ENCODE results near the gene MAPK9.
"Not testable (repeated sequence)": the region's sequence is repeated elsewhere in the genome, so short reads cannot be mapped to it uniquely, and the experiment has no call there.

MAPK9 gene

DNA sequence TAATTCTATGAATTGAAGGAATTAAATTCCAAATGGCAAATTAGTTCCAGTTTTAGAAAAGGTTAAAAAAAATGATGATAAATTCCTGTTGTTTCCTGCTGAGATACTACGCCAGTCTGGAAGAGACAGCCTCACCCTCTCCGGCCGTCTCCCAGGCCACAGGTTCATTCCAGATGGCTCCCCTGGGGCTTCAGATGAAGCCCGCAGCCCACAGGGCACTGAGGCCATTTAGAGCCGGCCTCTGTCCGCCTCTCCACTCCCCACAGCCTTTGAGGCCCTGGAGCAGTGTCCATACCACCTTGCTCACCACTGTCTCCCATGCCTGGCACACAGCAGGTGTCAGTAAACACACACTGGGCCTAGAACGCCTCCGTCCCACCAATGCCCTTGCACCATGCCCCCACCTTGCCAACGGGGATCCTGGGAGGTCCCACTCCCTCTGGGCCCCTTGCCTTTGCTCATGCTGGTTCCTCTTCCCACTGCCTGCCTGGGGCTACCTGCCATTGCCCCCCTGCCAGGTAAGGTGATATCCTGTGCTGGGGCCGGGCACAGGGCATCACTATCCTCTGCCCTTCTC is 35.2 kb upstream of the MAPK9 start:
- no peak for DNase-seq (ENCODE audit: low read depth)

GRCh38 chr5:180324601-180324950 is 32.7 kb upstream of the MAPK9 start:
- DNase-seq (ENCODE audit: low read depth) = no peak

- no peak for DNase-seq (ENCODE audit: low read depth)
Measured at GRCh38 chr5:180323941-180324600, 32.2 kb upstream of the MAPK9 start.

- DNase-seq (ENCODE audit: low read depth) = no peak
Measured at GRCh38 chr5:180323160-180323559, 31.3 kb upstream of the MAPK9 start.

- DNase-seq (ENCODE audit: low read depth) = no peak
Measured at GRCh38 chr5:180318456-180319089, 26.7 kb upstream of the MAPK9 start.

- no peak for DNase-seq (ENCODE audit: low read depth)
Measured at GRCh38 chr5:180316586-180316985, 24.7 kb upstream of the MAPK9 start.

GRCh38 chr5:180315762-180316212 is 23.9 kb upstream of the MAPK9 start:
- DNase-seq (ENCODE audit: low read depth) = no peak

- no peak for DNase-seq (ENCODE audit: low read depth)
Measured at GRCh38 chr5:180313677-180314505, 22.0 kb upstream of the MAPK9 start.

DNA sequence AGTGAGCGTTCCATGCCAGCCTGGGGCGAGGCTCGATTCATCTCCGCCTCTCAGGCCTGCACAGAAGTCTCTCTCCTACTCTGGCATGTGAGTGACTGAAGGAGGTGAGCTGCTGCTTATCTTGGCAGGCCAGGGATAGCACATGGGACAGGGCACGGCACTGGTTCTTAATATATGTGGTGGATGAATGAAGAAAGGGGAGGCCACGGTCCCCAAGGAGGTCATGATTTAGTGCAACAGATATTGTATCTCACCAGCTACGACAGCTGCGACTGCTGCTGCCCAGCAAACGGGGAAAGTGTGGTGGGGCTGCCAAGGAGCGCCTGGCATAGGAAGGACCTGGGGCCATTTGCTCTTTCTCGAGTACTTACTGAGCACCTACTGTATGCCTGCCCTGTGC is 19.3 kb upstream of the MAPK9 start:
- DNase-seq (ENCODE audit: low read depth) = no peak

DNA sequence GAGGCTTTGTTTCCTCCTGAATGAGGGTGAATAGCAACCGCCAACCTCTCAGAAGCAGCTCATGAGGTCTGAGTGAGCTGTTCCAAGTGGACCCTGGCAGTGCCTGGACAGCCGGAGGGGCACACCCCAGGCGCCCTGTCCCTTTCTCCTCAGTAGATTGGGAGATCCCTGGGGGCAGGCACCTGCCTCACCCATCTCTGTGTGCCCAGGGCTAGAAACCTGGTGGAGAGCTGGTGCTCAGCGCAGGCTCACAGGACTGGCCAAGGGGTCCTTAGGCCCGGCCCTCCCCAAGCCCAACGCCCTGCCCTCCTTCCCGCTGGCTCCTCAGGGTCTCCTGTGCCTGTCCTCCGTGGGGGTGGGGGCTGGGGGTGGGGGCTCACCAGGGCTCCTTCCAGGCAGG is 14.9 kb upstream of the MAPK9 start:
- DNase-seq (ENCODE audit: low read depth) = no peak

- DNase-seq (ENCODE audit: low read depth) = no peak
Measured at GRCh38 chr5:180305481-180305880, 13.6 kb upstream of the MAPK9 start.

GRCh38 chr5:180304431-180305375 is 12.8 kb upstream of the MAPK9 start:
- no peak for DNase-seq (ENCODE audit: low read depth)

- DNase-seq (ENCODE audit: low read depth) = no peak
Measured at GRCh38 chr5:180304016-180304292, 12.1 kb upstream of the MAPK9 start.

GRCh38 chr5:180303226-180304015 is 11.5 kb upstream of the MAPK9 start:
- no peak for DNase-seq (ENCODE audit: low read depth)

DNA sequence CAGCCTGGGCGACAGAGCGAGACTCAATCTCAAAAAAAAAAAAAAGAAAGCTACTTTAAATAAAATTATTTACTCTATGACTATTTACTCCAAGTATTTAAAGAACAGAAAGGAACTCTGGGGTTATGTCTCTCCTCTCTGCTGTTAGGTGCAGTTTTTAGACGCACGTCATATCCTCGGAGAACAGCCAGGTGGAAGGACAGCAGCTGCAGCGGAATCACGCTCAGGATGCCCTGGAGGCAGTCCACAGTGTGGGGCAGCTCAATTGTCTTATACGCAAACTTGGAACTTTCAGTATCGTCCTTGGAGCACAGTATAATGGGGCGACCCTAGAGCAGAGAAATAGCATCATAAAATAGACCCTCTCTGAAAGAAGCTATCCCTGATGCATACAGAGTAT is 10.4 kb upstream of the MAPK9 start:
- DNase-seq (ENCODE audit: low read depth) = no peak

DNA sequence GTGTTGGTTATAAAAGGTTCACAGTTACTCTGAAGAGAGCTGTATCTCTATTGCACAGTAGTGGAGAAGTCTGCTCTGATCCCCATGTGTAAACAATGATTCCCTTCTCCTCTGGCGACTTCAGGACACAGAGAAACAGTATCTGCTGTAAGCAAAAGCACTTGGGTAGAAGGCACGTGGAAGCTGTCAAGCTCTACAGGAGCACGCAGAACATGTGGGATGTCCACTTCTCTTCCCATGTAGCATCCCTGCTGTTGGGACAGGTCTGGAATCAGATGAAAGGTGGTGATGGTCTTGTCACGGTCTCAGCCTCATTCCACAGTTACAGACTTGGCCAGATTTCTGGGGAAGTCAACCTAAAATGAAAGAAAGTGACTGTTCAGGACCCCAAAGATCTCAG is 9.4 kb upstream of the MAPK9 start:
- no peak for DNase-seq (ENCODE audit: low read depth)

DNA sequence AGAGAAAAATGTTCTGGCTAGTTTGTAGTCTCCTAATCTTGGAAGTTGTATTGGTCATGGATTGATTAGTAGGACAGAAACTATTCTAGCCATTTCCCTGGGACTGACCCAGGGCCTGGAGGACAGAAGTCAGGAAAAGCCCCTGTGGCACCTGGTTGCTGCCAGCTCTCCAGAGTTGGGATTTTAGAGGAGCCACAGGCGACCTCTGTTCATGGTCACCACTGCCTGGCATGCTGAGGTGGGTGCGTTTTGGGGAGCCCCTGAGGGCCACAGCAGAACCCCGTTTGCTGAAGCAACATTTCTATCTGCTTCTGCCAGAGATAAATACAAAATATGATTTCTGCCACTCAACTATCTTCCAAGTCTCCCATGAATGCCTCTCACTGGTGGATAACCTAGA is 7.6 kb upstream of the MAPK9 start:
- DNase-seq (ENCODE audit: low read depth) = no peak

- not testable (repeated sequence) for DNase-seq (ENCODE audit: low read depth)
Measured at GRCh38 chr5:180299014-180299413, 7.1 kb upstream of the MAPK9 start.

DNA sequence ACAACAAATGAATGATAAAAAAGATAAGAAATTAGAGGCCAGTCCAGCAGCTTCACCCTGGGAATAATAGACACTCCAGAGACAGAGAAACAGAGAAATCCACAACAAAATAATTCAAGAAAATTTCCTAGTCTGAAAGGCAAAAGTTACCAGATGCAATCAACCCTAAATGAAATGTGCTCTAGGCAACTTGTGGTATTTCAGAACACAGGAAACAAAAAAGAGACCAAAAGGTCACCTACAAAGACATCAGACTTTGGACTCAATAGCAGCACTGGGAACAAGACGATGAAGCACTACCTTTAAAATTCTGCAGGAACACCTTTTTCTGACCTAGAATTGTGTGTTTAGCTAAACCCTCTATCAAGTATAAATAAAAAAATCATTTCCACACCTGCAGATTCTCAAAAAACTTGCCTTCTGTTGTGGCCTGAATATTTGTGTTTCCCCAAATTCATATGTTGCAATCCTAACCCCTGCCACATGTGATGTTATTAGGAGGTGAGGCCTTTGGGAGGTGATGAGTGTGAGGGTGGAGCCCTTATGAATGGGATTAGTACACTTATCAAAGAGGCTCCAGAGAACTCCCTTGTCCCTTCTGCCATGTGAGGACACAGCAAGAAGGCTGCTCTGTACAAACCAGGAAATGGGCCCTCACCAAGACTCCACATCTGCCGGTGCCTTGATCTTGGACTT is 5.9 kb upstream of the MAPK9 start:
- DNase-seq (ENCODE audit: low read depth) = no peak

DNA sequence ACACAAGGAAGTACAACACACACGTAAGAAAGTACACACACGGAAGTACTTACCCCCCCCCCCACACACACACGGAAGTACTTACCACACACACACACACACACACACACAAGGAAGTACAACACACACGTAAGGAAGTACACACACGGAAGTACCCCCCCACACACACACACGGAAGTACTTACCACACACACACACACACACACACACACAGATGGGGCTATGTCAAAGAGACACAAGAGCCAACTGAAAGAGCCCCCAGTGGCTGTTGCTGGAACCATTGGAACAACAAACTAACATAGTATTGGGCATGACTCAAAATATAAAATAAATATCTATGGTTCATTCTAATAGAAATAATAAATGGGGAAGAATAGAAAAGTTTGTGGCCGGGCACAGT is 4.9 kb upstream of the MAPK9 start:
- DNase-seq (ENCODE audit: low read depth) = no peak
